GM23338 (cell line): ENCODE measurements around the gene NUP98. TPM values are rescaled to one million over a fixed set of nuclear protein-coding genes. Genes with fewer than 3 reads are reported as not detected.
A peak's percentile ranks its signal among the peaks of the same experiment; 100 is the strongest.

Experiments
- ATAC-seq: fragments of 200-7000 bp; cut with Tn5 transposase; 3 replicates; pipeline ENCODE4 v1.9.1; 2020
- DNase-seq: peaks from one replicate; pipeline ENCODE4 v3.0.0-alpha.2; 2015; ENCODE audit warnings: low spot score
- H2AFZ ChIP-seq: fragments of 200-600 bp; sonication (generic); 2 replicates; pipeline ENCODE4 v1.8.0; 2016; ENCODE audit warnings: antibody characterized with exemption, mild to moderate bottlenecking, moderate library complexity
- H3F3A ChIP-seq: fragments of 200-600 bp; sonication (generic); replicated peaks from 2 replicates; pipeline ENCODE4 v1.8.0; 2017; ENCODE audit warnings: antibody characterized with exemption, mixed run types, low read depth
- H3K27ac ChIP-seq: fragments of 200-600 bp; sonication (generic); 2 replicates; pipeline ENCODE4 v1.6.1; 2016; ENCODE audit warnings: low read depth
- H3K27me3 ChIP-seq: fragments of 200-600 bp; sonication (generic); 2 replicates; pipeline ENCODE4 v1.8.0; 2016; ENCODE audit warnings: mild to moderate bottlenecking, mixed run types, moderate library complexity; ENCODE audit not compliant: insufficient read depth
- H3K36me3 ChIP-seq: fragments of 200-600 bp; sonication (generic); 2 replicates; pipeline ENCODE4 v1.8.0; 2016; ENCODE audit warnings: mild to moderate bottlenecking; ENCODE audit not compliant: insufficient read depth
- H3K4me1 ChIP-seq: fragments of 200-600 bp; sonication (generic); 2 replicates; pipeline ENCODE4 v1.8.0; 2016; ENCODE audit warnings: mild to moderate bottlenecking, moderate library complexity; ENCODE audit not compliant: insufficient read depth
- H3K4me2 ChIP-seq: fragments of 200-600 bp; sonication (generic); 2 replicates; pipeline ENCODE4 v1.7.1; 2017; ENCODE audit warnings: mixed run types
- H3K4me3 ChIP-seq: fragments of 200-600 bp; sonication (generic); 2 replicates; pipeline ENCODE4 v1.6.1; 2016; ENCODE audit warnings: mixed run types
- H3K79me2 ChIP-seq: fragments of 200-600 bp; sonication (generic); replicated peaks from 2 replicates; pipeline ENCODE4 v1.8.0; 2017; ENCODE audit warnings: mild to moderate bottlenecking; ENCODE audit not compliant: insufficient read depth
- H3K9me2 ChIP-seq: fragments of 200-600 bp; sonication (generic); 2 replicates; pipeline ENCODE4 v1.8.0; 2017; ENCODE audit not compliant: insufficient read depth
- H4K20me1 ChIP-seq: fragments of 200-600 bp; sonication (generic); replicated peaks from 2 replicates; pipeline ENCODE4 v1.8.0; 2017; ENCODE audit warnings: mild to moderate bottlenecking; ENCODE audit not compliant: insufficient read depth
- H3K27ac Mint-ChIP-seq: 2 replicates; pipeline ENCODE4 v1.8.0; 2020; ENCODE audit warnings: inconsistent platforms, mild to moderate bottlenecking, moderate library complexity, mixed read lengths
- H3K27me3 Mint-ChIP-seq: 3 replicates; pipeline ENCODE4 v1.8.0; 2022; ENCODE audit warnings: low read depth, mild to moderate bottlenecking, moderate library complexity, mixed read lengths, inconsistent platforms; ENCODE audit not compliant: insufficient read depth, poor library complexity
- H3K36me3 Mint-ChIP-seq: 3 replicates; pipeline ENCODE4 v1.8.0; 2021; ENCODE audit warnings: low read depth, mild to moderate bottlenecking, inconsistent platforms, moderate library complexity, mixed read lengths
- H3K4me1 Mint-ChIP-seq: 3 replicates; pipeline ENCODE4 v1.8.0; 2020; ENCODE audit warnings: mild to moderate bottlenecking, inconsistent platforms, mixed read lengths
- H3K4me3 Mint-ChIP-seq: 3 replicates; pipeline ENCODE4 v1.8.0; 2021; ENCODE audit warnings: moderate library complexity, mild to moderate bottlenecking, inconsistent platforms, mixed read lengths
- H3K9me3 Mint-ChIP-seq: 3 replicates; pipeline ENCODE4 v1.8.0; 2020; ENCODE audit warnings: moderate library complexity, mild to moderate bottlenecking, inconsistent platforms, mixed read lengths
- CTCF ChIP-seq, 2 experiments: fragments of 200-600 bp in 1 of 2; sonication (generic) in 1 of 2; conservative IDR thresholded peaks; 2 replicates each; pipeline versions ENCODE4 v1.5.1 to v1.6.1; 2016 to 2017; ENCODE audit warnings: antibody characterized with exemption in 2 of 2, low read depth in 2 of 2, mild to moderate bottlenecking in 2 of 2, moderate library complexity in 1 of 2
- JUNB ChIP-seq: IDR thresholded peaks from one replicate; pipeline ENCODE4 v1.6.1; 2016; ENCODE audit warnings: antibody characterized with exemption; ENCODE audit not compliant: unreplicated experiment
- NANOG ChIP-seq: IDR thresholded peaks from 2 replicates; pipeline ENCODE4 v1.6.1; 2016; ENCODE audit warnings: antibody characterized with exemption, borderline replicate concordance
- POLR2AphosphoS5 ChIP-seq: IDR thresholded peaks from 2 replicates; pipeline ENCODE4 v1.6.1; 2016; ENCODE audit warnings: antibody characterized with exemption, low read depth
- REST ChIP-seq: IDR thresholded peaks from one replicate; pipeline ENCODE4 v1.6.1; 2018; ENCODE audit warnings: antibody characterized with exemption; ENCODE audit not compliant: unreplicated experiment
- ZNF114 ChIP-seq: fragments of 250-450 bp; sonication (Bioruptor Pico); IDR thresholded peaks from 2 replicates; pipeline ENCODE4 v1.5.0; 2020; ENCODE audit warnings: mild to moderate bottlenecking, moderate library complexity
- ZNF331 ChIP-seq: fragments of 250-450 bp; sonication (Bioruptor Pico); IDR thresholded peaks from 2 replicates; pipeline ENCODE4 v1.5.0; 2020; ENCODE audit warnings: low read depth, mild to moderate bottlenecking, moderate library complexity
- polyA plus RNA-seq: library from polyadenylated mRNA; unstranded; fragments of >200 nt; fragmentation: Nextera tagmentation; extraction: Ambion mirVana; gene quantifications from 2 replicates; pipeline ENCODE4 v1.2.1, GENCODE V29; 2016
- total RNA-seq: library from RNA; depleted of rRNA; stranded (reverse); fragments of >200 nt; shearing (Covaris generic); gene quantifications from 2 replicates; pipeline ENCODE4 v1.2.3, GENCODE V29; 2014

Gene NUP98
- total and polyA plus RNA-seq, 2 experiments from 2014 or later: 23.9 to 174 TPM

- Histone ChIP-seq H3K79me2 (peaks cover 39% of the 10 kb centered on the region), H3K9me2 (no peaks in the 10 kb centered on the region), H3K4me1 (peaks cover 12% of the 10 kb centered on the region; the same call in 1 of the 2 replicates), H2AFZ (peak within 1 kb of the TSS; percentile 91), H3K4me2 (peak within 1 kb of the TSS; percentile 91), H3K4me3 (peak within 1 kb of the TSS; percentile 85), H3K27me3 (no peaks in the 10 kb centered on the region), H4K20me1 (peaks cover 32% of the 10 kb centered on the region), H3F3A (0 out of 2 replicates have a peak, but pooled peaks cover 3% of the 10 kb centered on the region), H3K27ac (peak within 1 kb of the TSS; percentile 84; the same call in 1 of the 2 replicates), H3K36me3 (no peaks in the 10 kb centered on the region)
- TF ChIP-seq CTCF (conservative IDR thresholded peaks at IDR 0.05; ENCODE audit: low read depth in 2 of 2) (no peak), POLR2AphosphoS5 (peak; percentile 55)
- Mint-ChIP-seq H3K4me3 (peak within 1 kb of the TSS; percentile 83), H3K9me3 (no peaks in the 10 kb centered on the region; the same call in 2 of the 3 replicates), H3K27ac (no peak within 1 kb of the TSS), H3K4me1 (peaks cover 35% of the 10 kb centered on the region), H3K36me3 (peaks cover 4% of the 10 kb centered on the region; the same call in 1 of the 3 replicates), H3K27me3 (peaks cover 7% of the 10 kb centered on the region)
- ATAC-seq (peak; percentile 78), DNase-seq (peak; percentile 75)
Observed at GRCh38 chr11:3840870-3841425, 43.6 kb upstream of the NUP98 start, which contains the start of gene RHOG. TSS of gene RHOG (minus strand) at chr11:3840959. CDS start at chr11:3828138, 12,821 bp downstream.

- H3K36me3 ChIP-seq: no peaks in the 10 kb centered on the region
- Mint-ChIP-seq H3K4me1 (peaks cover 40% of the 10 kb centered on the region), H3K4me3 (peak overlapping the region; percentile 83), H3K27ac (no peak overlapping the region), H3K27me3 (peaks cover 12% of the 10 kb centered on the region), H3K36me3 (peaks cover 8% of the 10 kb centered on the region), H3K9me3 (no peaks in the 10 kb centered on the region; the same call in 2 of the 3 replicates)
- ATAC-seq: peak; percentile 60
- peak; percentile 51 for DNase-seq
- peak overlapping the region; percentile 91 for H3K4me2 ChIP-seq
- no peak overlapping the region for H2AFZ ChIP-seq
- H3K4me3 ChIP-seq: peak overlapping the region; percentile 85
- H3F3A ChIP-seq: 0 out of 2 replicates have a peak, but pooled peaks cover 3% of the 10 kb centered on the region
- peaks cover 46% of the 10 kb centered on the region for H3K79me2 ChIP-seq
- no peaks in the 10 kb centered on the region for H3K9me2 ChIP-seq
- H3K27ac ChIP-seq: no peak overlapping the region
- H3K4me1 ChIP-seq: peaks cover 17% of the 10 kb centered on the region
- peaks cover 34% of the 10 kb centered on the region for H4K20me1 ChIP-seq
- H3K27me3 ChIP-seq: no peaks in the 10 kb centered on the region
- TF ChIP-seq POLR2AphosphoS5 (no peak), ZNF114 (CRISPR knock-in tag) (no peak), ZNF331 (CRISPR knock-in tag) (no peak), CTCF (conservative IDR thresholded peaks at IDR 0.05; ENCODE audit: low read depth in 2 of 2) (no peak), REST (no peak), NANOG (no peak), JUNB (no peak)
Observed at GRCh38 chr11:3840004-3840869, 42.9 kb upstream of the NUP98 start.
